ENCODE results near the gene GPR160. TPM values are rescaled to one million over a fixed set of nuclear protein-coding genes. Genes with fewer than 3 reads are reported as not detected.
"Not testable (repeated sequence)": the region's sequence is repeated elsewhere in the genome, so short reads cannot be mapped to it uniquely, and the experiment has no call there.

GPR160 gene, protein sequence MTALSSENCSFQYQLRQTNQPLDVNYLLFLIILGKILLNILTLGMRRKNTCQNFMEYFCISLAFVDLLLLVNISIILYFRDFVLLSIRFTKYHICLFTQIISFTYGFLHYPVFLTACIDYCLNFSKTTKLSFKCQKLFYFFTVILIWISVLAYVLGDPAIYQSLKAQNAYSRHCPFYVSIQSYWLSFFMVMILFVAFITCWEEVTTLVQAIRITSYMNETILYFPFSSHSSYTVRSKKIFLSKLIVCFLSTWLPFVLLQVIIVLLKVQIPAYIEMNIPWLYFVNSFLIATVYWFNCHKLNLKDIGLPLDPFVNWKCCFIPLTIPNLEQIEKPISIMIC
- 12.5 TPM for total RNA-seq (ENCODE audit: insufficient read depth, low replicate concordance)

GRCh38 chr3:170037463-170038433 is at the start of gene GPR160:
GPR160 (plus strand) TSS chr3:170037995; CDS start chr3:170083973, 45,978 bp downstream.
- DNase-seq (ENCODE audit: low spot score) = peak; percentile 41

DNA sequence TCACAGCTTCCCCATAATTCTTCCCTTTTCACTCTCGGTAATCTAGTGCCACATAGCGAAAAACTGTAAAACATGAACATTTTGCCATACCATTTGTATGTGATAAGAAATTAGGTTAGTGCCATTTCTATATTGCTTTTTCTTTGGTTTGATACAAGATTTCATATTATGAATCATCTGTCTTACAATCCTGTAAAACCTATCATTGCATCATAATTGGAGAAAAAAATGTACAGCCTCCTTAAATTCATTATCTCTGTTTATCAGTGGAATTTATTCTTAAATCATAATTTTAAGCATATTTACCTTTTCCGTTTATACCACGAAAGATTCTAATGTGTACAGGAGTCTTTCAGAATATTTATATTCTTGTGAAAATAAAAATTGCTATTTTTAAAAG is 47.4 kb upstream of the GPR160 start:
- no peak for DNase-seq (ENCODE audit: low spot score)

DNA sequence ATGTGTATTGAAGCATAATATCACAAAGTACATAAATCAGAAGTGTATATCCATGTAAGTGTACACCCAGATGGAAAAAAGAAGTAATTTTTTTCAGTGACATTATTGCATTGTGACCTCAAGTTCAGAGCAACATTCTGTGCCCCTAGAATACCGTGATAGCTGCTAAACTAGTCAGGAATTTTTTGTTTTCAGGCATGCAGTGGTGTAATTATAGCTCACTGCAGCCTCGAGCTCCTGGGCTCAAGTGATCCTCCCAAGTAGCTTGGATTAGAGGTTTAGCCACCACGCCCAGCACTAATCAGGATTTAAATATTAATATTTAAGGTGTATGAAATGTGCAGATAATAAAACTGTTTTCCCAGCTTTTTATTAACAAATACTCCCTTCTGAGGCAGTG is 45.6 kb upstream of the GPR160 start:
- peak; percentile 48 for DNase-seq (ENCODE audit: low spot score)

- no peak for DNase-seq (ENCODE audit: low spot score)
Measured at GRCh38 chr3:169992781-169993180, 45.0 kb upstream of the GPR160 start.

DNA sequence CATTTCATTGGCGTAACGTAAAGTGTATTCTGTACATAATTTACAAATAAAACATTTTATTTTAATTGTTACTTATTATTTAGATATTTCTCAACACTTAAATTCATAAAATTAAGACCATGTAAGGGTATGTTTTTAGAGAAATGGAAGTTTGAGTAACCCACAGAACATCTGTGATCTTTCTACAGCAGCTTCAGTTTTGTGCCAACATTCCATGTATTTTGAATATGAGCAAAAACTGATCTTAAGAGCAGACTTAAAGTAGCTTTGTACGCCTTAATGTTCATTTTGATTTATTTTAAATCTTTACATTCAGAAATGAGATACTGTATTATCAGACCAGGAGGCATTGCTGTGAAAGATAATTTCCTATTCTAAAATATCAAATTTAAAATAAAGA is 44.0 kb upstream of the GPR160 start:
- peak; percentile 76 for DNase-seq (ENCODE audit: low spot score)

DNA sequence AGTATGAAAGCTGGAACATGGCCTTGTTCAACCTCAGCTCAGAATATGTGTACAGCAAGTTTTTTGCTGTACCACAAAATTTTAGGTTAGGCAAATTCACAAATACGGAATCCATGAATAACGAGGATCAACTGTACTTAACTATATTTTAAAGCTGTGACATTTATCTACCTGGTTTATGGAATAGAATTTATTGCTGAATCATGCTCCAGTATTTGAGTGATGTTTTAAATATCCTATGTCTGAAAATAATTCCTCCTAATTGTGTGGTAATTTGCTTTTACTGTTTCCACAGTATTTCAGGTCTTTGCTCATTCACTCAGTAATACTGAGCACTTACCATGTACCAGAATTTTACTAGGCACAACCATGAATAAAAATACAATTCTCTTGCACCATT is 41.7 kb upstream of the GPR160 start:
- no peak for DNase-seq (ENCODE audit: low spot score)

- DNase-seq (ENCODE audit: low spot score) = peak; percentile 28
Measured at GRCh38 chr3:169998668-169999131, 39.1 kb upstream of the GPR160 start.

DNA sequence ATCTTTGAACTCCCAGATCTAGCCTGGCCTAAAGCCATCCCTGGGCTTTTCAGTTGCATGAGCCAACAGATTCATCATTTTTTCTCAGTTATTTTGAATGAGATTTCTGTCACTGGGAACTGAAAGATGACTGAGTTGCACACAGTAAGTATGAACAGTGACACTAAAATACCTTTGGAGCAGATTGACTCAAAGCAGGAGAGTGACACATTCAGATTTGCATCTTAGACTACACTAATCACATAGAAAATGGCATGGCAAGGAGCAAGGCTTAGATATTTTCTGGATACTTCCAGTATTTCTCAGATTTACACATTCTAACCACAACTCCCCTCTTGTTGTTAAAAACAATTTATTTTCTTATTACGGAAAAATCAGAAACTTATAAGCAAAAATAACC is 38.4 kb upstream of the GPR160 start:
- peak; percentile 10 for DNase-seq (ENCODE audit: low spot score)

DNA sequence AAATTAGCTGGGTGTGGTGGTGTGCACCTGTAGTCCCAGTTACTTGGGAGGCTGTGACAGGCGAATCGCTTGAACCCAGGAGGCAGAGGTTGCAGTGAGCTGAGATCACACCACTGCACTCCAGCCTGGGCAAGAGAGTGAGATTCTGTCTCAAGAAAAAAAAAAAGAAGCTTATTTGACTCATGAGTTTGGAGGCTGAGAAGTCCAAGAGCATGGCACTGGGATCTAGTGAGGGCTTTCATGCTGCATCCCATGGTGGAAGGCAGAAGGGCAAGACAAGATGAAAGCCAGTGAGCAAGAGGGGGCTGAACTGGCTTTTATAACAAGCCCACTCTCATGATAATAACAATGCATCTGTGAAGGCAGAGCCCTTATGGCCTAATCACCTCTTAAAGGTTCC is 37.7 kb upstream of the GPR160 start:
- no peak for DNase-seq (ENCODE audit: low spot score)

GRCh38 chr3:170002231-170002630 is 35.6 kb upstream of the GPR160 start:
- DNase-seq (ENCODE audit: low spot score) = peak; percentile 49

- DNase-seq (ENCODE audit: low spot score) = no peak
Measured at GRCh38 chr3:170002879-170003278, 34.9 kb upstream of the GPR160 start.

GRCh38 chr3:170003881-170004356 is 33.9 kb upstream of the GPR160 start:
- DNase-seq (ENCODE audit: low spot score) = no peak

DNA sequence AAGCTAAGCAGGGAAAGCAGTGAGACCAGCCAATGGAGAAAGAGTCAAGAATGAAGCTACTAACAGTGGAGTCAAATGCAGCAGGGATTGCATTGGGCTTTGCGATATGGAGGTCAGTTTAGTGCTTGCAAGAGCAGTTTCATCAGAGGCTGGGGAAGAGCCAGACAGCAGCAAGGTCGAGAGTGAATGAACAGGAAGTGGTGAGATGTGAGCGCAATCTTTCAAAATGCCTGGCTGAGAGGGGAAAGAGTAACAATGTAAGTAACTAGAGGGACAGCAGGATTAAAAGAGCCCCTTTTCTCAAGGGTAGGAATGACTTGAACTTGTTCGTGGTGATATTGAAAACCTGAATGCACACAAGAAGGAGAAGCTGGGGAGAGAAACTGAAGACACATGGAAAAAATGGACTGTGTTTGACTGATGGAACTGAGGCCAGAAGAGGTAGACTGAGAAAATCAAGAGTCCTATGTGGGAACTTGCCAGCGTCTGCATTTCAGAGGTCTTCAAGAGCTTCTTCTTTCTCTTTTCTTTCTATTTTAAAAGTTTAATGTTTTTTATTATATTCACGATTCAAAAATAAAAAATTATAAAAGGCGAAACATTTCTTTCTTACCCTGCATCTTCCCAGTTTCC is 30.6 kb upstream of the GPR160 start:
- peak; percentile 17 for DNase-seq (ENCODE audit: low spot score)

GRCh38 chr3:170010498-170010897 is 27.3 kb upstream of the GPR160 start:
- DNase-seq (ENCODE audit: low spot score) = no peak

DNA sequence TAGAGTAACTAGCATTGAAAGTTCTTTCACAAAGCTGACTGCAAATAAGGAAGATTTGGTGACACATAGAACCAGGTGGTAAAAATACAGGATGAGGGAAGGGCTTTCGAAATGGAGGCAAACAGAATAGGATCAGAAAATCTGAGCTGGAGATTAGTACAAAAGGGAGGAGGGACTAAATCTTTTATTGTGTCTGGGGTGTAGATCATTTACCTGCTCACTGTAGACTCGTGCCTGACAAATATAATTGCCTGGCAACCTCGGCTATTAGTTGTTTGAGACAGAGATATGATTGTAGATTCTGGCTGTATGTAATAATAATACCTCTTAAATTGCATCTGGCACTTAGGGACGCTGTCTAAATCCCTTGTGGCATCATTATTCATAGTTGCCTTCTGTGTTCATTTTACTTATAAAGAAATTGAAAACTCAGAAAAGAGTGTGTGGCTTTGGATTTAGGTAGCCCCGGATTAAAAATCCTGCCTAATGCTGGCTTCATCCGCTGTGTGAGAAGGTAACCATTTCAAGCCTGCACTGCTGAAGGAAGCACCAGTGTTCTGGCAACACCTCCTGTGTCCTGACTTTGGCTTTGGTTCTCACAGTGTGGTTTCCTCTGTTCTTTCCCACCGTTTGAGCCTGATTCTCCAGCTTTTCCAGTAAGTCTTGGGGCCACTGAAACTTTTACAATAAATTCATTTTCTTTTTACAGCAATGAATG is 25.0 kb upstream of the GPR160 start:
- no peak for DNase-seq (ENCODE audit: low spot score)

GRCh38 chr3:170016057-170016456 is 21.7 kb upstream of the GPR160 start:
- no peak for DNase-seq (ENCODE audit: low spot score)

DNA sequence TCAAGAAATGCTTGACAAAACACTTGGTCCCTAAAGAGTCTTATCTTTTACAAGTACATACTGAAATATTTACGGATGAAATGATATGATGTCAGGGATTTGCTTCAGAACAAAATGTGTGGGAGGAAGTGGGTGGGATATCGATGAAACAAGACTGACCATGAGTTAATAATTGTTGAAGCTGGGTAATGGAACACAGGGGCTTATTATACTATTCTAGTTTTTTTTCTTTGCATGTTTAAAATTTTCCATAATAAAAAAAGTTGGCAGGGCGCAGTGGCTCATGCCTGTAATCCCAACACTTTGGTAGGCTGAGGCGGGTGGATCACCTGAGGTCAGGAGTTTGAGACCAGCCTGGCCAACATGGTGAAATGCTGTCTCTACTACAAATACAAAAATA is 18.5 kb upstream of the GPR160 start:
- DNase-seq (ENCODE audit: low spot score) = not testable (repeated sequence)

DNA sequence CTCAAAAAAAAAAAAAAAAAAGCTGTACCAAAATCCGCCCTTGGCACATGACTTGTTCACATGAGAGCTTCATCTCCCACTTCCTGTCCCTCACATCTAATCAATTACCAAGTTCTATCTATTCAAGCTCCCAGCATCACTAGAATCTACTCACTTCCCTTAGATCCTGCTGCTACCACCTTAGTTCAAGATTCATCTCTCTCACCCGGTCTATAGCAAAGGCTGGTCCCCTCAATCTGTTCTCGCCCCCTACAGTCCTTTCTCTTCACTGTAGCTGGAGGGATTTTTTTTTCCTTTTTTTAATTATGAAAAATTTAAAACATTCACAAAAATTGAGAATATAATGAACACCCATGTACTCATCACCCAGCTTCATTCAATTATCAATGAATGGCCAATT is 16.7 kb upstream of the GPR160 start:
- no peak for DNase-seq (ENCODE audit: low spot score)

GRCh38 chr3:170022336-170022735 is 15.5 kb upstream of the GPR160 start:
- DNase-seq (ENCODE audit: low spot score) = no peak

DNA sequence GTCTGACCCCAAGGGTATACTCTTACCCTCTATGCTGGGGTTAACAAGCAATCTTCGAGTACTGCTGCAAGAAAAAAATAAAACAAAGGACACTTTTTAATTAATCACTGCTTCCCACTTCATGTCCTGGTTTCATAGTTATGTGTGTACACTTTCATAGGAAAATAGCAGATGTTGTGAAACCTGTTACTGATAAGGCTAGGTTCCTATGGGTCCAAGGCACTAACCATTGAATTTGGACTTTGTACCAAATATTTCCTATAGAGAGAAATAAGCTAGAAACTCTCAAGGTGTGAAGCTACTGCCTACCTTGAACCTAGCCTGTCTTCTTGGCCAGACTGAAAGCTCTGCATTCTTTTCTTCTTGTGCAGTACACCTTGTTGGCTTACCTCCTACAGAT is 14.6 kb upstream of the GPR160 start:
- DNase-seq (ENCODE audit: low spot score) = no peak

- DNase-seq (ENCODE audit: low spot score) = no peak
Measured at GRCh38 chr3:170024581-170024980, 13.2 kb upstream of the GPR160 start.

Measured in umbilical cord (tissue), 2 donors.